SU-DHL-6 (cell line): ENCODE results near the gene RNU6-1.

Experiments
- H2AFZ ChIP-seq: fragments of 200-600 bp; sonication (generic); 2 replicates; pipeline ENCODE4 v1.6.1; 2014; ENCODE audit warnings: low read depth, mild to moderate bottlenecking, moderate library complexity, mixed read lengths, antibody characterized with exemption, low read length; ENCODE audit not compliant: severe bottlenecking
- H3F3A ChIP-seq: fragments of 200-600 bp; shearing (Covaris generic); 2 replicates; pipeline ENCODE4 v1.6.0; 2016; ENCODE audit warnings: antibody characterized with exemption, mild to moderate bottlenecking; ENCODE audit not compliant: insufficient read depth
- H3K27ac ChIP-seq: fragments of 200-600 bp; sonication (generic); 2 replicates; pipeline ENCODE4 v1.5.1; 2016; ENCODE audit warnings: low read depth, mild to moderate bottlenecking, low read length, moderate library complexity, mixed read lengths
- H3K27me3 ChIP-seq: fragments of 200-600 bp; sonication (generic), shearing (Covaris generic); 2 replicates; pipeline ENCODE4 v1.6.0; 2014; ENCODE audit warnings: mild to moderate bottlenecking, low read length
- H3K36me3 ChIP-seq: fragments of 200-600 bp; sonication (generic); 2 replicates; pipeline ENCODE4 v1.6.1; 2014; ENCODE audit warnings: mild to moderate bottlenecking, low read length, mixed read lengths
- H3K4me2 ChIP-seq: fragments of 300-600, 200-600 bp; shearing (Covaris generic), sonication (generic); 2 replicates; pipeline ENCODE4 v1.6.0; 2014; ENCODE audit warnings: low read length, low read depth, mild to moderate bottlenecking; ENCODE audit not compliant: poor library complexity, severe bottlenecking
- H3K4me3 ChIP-seq: fragments of 200-600 bp; sonication (generic); 2 replicates; pipeline ENCODE4 v1.5.1; 2014; ENCODE audit warnings: antibody characterized with exemption, low read length, mild to moderate bottlenecking, mixed read lengths; ENCODE audit not compliant: insufficient read depth, poor library complexity, severe bottlenecking
- H3K79me2 ChIP-seq: fragments of 200-600 bp; sonication (generic); 2 replicates; pipeline ENCODE4 v1.6.1; 2014; ENCODE audit warnings: mild to moderate bottlenecking, low read length, moderate library complexity; ENCODE audit not compliant: insufficient read depth
- H3K9ac ChIP-seq: fragments of 200-600 bp; sonication (generic); 2 replicates; pipeline ENCODE4 v1.7.0; 2014; ENCODE audit warnings: mild to moderate bottlenecking, low read length
- H3K9me2 ChIP-seq: fragments of 200-600 bp; sonication (generic); replicated peaks from 2 replicates; pipeline ENCODE4 v1.6.1; 2014; ENCODE audit warnings: low read length; ENCODE audit not compliant: insufficient read depth
- H3K9me3 ChIP-seq: fragments of 200-600 bp; sonication (generic); 2 replicates; pipeline ENCODE4 v1.6.1; 2014; ENCODE audit warnings: low read length, mixed read lengths; ENCODE audit not compliant: insufficient read depth
- H4K20me1 ChIP-seq: fragments of 200-600 bp; sonication (generic); 2 replicates; pipeline ENCODE4 v1.6.1; 2014; ENCODE audit warnings: low read depth, mild to moderate bottlenecking, antibody characterized with exemption, low read length, moderate library complexity, mixed read lengths
- CTCF ChIP-seq: fragments of 200-600 bp; sonication (generic); IDR thresholded peaks from one replicate; pipeline ENCODE4 v1.5.1; 2017; ENCODE audit warnings: antibody characterized with exemption, mild to moderate bottlenecking, low read length, moderate library complexity; ENCODE audit not compliant: insufficient read depth, poor library complexity, severe bottlenecking
- EZH2phosphoT487 ChIP-seq: fragments of 200-600 bp; sonication (generic), shearing (Covaris generic); conservative IDR thresholded peaks from 2 replicates; pipeline ENCODE4 v1.6.1; 2018; ENCODE audit warnings: mild to moderate bottlenecking, antibody characterized with exemption, low read length, moderate library complexity, mixed read lengths

RNU6-1 gene

GRCh38 chr15:67854358-67854757, 14.5 kb upstream of the RNU6-1 start:
- no peak overlapping the region for H3K4me3 ChIP-seq
- H3K27ac ChIP-seq = no peak overlapping the region
- H3F3A ChIP-seq = no peaks in the 10 kb centered on the region
- no peak for TF ChIP-seq EZH2phosphoT487
- no peaks in the 10 kb centered on the region for H3K79me2 ChIP-seq
- H3K9me2 ChIP-seq = no peaks in the 10 kb centered on the region
- no peak overlapping the region for H2AFZ ChIP-seq
- no peaks in the 10 kb centered on the region for H3K36me3 ChIP-seq
- H3K27me3 ChIP-seq = no peaks in the 10 kb centered on the region
- H4K20me1 ChIP-seq = no peaks in the 10 kb centered on the region
- H3K9me3 ChIP-seq = no peaks in the 10 kb centered on the region
- no peak overlapping the region for H3K9ac ChIP-seq
- no peak overlapping the region for H3K4me2 ChIP-seq

- no peaks in the 10 kb centered on the region for H3K27me3 ChIP-seq
- no peak overlapping the region for H3K9ac ChIP-seq
- H3K9me3 ChIP-seq = no peaks in the 10 kb centered on the region
- no peaks in the 10 kb centered on the region for H4K20me1 ChIP-seq
- no peak overlapping the region for H3K4me2 ChIP-seq
- H3K9me2 ChIP-seq = no peaks in the 10 kb centered on the region
- H3K36me3 ChIP-seq = no peaks in the 10 kb centered on the region
- TF ChIP-seq EZH2phosphoT487 (no peak), CTCF (no peak)
- H2AFZ ChIP-seq = no peak overlapping the region
- H3K4me3 ChIP-seq = no peak overlapping the region
- H3K79me2 ChIP-seq = no peaks in the 10 kb centered on the region
- H3K27ac ChIP-seq = no peak overlapping the region
- H3F3A ChIP-seq = no peaks in the 10 kb centered on the region
Observed at GRCh38 chr15:67853454-67853853, 13.6 kb upstream of the RNU6-1 start.

- Histone ChIP-seq H3K9me2 (no peaks in the 10 kb centered on the region), H3K79me2 (no peaks in the 10 kb centered on the region), H3K9me3 (no peaks in the 10 kb centered on the region), H3K27me3 (no peaks in the 10 kb centered on the region), H3F3A (no peaks in the 10 kb centered on the region), H3K4me2 (no peak overlapping the region), H3K9ac (no peak overlapping the region), H4K20me1 (no peaks in the 10 kb centered on the region), H3K36me3 (no peaks in the 10 kb centered on the region), H2AFZ (no peak overlapping the region), H3K27ac (no peak overlapping the region), H3K4me3 (no peak overlapping the region)
- TF ChIP-seq EZH2phosphoT487 = no peak
- no peak for TF ChIP-seq CTCF
Observed at GRCh38 chr15:67852418-67852817, 12.6 kb upstream of the RNU6-1 start.

GRCh38 chr15:67850994-67851571, 11.2 kb upstream of the RNU6-1 start:
- no peak overlapping the region for H3K4me3 ChIP-seq
- H3K4me2 ChIP-seq = no peak overlapping the region
- H2AFZ ChIP-seq = no peak overlapping the region
- no peaks in the 10 kb centered on the region for H3F3A ChIP-seq
- no peaks in the 10 kb centered on the region for H3K9me2 ChIP-seq
- no peaks in the 10 kb centered on the region for H3K36me3 ChIP-seq
- H3K27ac ChIP-seq = no peak overlapping the region
- H3K9ac ChIP-seq = no peak overlapping the region
- no peaks in the 10 kb centered on the region for H3K9me3 ChIP-seq
- TF ChIP-seq EZH2phosphoT487 = no peak
- no peak for TF ChIP-seq CTCF
- H3K27me3 ChIP-seq = no peaks in the 10 kb centered on the region
- no peaks in the 10 kb centered on the region for H4K20me1 ChIP-seq
- no peaks in the 10 kb centered on the region for H3K79me2 ChIP-seq
